ENCODE data around the gene TSEN34. TPM values are rescaled to one million over a fixed set of nuclear protein-coding genes. Genes with fewer than 3 reads are reported as not detected.

The TSEN34 gene
- total RNA-seq, 4 donors from 2014 or later = 80.5 to 118 (median 107) TPM

GRCh38 chr19:54188215-54188871 is 2.8 kb upstream of the TSEN34 start:
- 18 to 27% methylated on average over 12 of the region's 12 CpGs for WGBS, 2 donors
- DNase-seq (ENCODE audit: low spot score in 2 of 2) = no peak
- intact Hi-C loops (cut with DNase I; ENCODE audit: low total_unique reads) = no loop called here
- peak overlapping the region; percentile 74 for H3K4me3 ChIP-seq (ENCODE audit: low read depth, poor library complexity, severe bottlenecking)
- TF ChIP-seq, protein P1, sequence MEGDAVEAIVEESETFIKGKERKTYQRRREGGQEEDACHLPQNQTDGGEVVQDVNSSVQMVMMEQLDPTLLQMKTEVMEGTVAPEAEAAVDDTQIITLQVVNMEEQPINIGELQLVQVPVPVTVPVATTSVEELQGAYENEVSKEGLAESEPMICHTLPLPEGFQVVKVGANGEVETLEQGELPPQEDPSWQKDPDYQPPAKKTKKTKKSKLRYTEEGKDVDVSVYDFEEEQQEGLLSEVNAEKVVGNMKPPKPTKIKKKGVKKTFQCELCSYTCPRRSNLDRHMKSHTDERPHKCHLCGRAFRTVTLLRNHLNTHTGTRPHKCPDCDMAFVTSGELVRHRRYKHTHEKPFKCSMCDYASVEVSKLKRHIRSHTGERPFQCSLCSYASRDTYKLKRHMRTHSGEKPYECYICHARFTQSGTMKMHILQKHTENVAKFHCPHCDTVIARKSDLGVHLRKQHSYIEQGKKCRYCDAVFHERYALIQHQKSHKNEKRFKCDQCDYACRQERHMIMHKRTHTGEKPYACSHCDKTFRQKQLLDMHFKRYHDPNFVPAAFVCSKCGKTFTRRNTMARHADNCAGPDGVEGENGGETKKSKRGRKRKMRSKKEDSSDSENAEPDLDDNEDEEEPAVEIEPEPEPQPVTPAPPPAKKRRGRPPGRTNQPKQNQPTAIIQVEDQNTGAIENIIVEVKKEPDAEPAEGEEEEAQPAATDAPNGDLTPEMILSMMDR (IDR thresholded peaks at IDR 0.05) = no peak
- no peak for TF ChIP-seq POLR2A (IDR thresholded peaks at IDR 0.05)

DNA sequence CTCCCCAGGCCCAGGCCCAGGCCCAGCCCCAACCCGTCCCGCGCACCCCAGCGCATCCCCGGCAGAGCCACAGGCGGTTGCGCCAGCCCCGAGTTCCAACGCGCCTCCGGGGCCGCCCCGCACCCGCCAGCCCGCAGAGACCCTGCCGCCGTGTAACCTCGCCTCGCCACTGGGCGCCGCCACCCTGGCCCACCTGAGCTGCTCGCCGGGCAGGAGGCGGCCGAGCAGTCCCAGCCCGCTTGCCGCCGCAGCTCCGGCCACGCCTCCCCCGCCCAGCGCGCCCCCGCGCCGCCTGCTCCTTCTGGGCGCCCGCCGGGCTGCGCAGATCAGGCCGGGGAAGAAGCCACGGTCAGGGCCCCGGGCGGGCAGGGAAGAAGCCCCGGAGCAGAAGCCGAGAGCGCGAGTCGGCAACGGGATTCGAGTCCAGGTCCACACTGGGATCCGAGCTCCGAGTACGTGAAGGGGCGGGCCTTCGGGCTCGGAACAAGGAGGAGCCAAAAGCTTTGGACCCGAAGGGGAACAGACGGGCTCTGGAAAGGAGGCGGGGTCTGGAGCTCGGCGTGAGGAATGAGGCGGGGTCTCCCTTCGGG is 1.9 kb upstream of the TSEN34 start, which contains the start of gene MBOAT7:
Gene MBOAT7, minus strand, starts transcription at position 436 of the 590 bp plus-strand sequence. CDS start 1,072 bp downstream, outside the sequence.
- intact Hi-C loops (cut with DNase I; ENCODE audit: low total_unique reads) = no loop called here
- TF ChIP-seq, protein P1 (IDR thresholded peaks at IDR 0.05) = no peak
- no peak for TF ChIP-seq POLR2A (IDR thresholded peaks at IDR 0.05)
- no peak for DNase-seq (ENCODE audit: low spot score in 2 of 2)
- H3K4me3 ChIP-seq (ENCODE audit: low read depth, poor library complexity, severe bottlenecking) = peak within 1 kb of the TSS; percentile 74
- WGBS, 2 donors = 0 to 1% methylated on average over 23 to 28 of the region's 64 CpGs

DNA sequence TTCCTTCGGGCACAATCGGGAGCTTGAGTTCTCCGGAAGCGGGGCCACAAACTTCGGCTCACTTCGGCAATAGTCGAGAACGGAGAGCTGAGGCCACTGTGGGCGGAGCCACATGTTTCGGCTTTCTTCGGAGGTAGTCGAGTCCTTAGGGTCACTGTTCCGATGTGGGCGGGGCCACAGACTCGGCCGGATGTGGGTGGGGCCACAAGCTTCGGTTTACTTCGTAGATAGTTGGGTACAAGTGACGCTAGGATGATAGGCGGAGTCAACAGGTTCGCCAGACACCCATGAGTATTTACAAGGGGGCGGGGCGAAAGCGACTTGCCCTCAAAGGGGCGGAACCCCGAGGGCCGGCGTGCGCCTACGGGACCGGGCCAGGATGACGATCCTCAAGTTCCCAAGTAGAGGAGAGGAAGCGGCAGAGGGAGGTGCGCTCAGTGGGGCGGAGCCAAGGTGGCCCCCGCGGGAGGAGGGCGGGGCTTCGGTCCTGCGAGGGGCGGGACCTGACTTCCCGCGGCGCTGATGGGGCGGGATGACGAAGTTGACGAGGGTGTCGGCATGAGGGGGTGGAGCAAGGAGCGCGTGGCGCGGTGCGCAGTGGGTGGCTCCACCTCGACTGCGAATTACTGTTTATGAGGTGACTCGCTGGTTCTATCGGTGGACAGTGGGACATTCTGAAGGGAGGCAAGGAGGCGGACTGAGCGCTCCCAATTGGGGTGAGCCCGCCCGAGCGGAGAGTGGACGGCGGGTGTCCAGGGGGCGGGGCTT is 1.2 kb upstream of the TSEN34 start:
- no peak overlapping the region for H3K4me3 ChIP-seq (ENCODE audit: low read depth, poor library complexity, severe bottlenecking)
- DNase-seq (ENCODE audit: low spot score in 2 of 2) = peak; percentile 100
- 0% methylated on average over 45 to 59 of the region's 65 CpGs for WGBS, 2 donors
- TF ChIP-seq, protein P1 (IDR thresholded peaks at IDR 0.05) = no peak
- peak in 1 of 2 donors; percentile 60 for TF ChIP-seq POLR2A (IDR thresholded peaks at IDR 0.05)
- intact Hi-C loops (cut with DNase I; ENCODE audit: low total_unique reads) = no loop called here

GRCh38 chr19:54190503-54191010 is 551 bp upstream of the TSEN34 start:
- peak overlapping the region; percentile 75 for H3K4me3 ChIP-seq (ENCODE audit: low read depth, poor library complexity, severe bottlenecking)
- WGBS, 2 donors = 0 to 1% methylated on average over 31 to 42 of the region's 56 CpGs
- no peak for TF ChIP-seq POLR2A (IDR thresholded peaks at IDR 0.05)
- TF ChIP-seq, protein P1 (IDR thresholded peaks at IDR 0.05) = no peak
- intact Hi-C loops (cut with DNase I; ENCODE audit: low total_unique reads) = no loop called here
- DNase-seq (ENCODE audit: low spot score in 2 of 2) = peak; percentile 99 to 100

DNA sequence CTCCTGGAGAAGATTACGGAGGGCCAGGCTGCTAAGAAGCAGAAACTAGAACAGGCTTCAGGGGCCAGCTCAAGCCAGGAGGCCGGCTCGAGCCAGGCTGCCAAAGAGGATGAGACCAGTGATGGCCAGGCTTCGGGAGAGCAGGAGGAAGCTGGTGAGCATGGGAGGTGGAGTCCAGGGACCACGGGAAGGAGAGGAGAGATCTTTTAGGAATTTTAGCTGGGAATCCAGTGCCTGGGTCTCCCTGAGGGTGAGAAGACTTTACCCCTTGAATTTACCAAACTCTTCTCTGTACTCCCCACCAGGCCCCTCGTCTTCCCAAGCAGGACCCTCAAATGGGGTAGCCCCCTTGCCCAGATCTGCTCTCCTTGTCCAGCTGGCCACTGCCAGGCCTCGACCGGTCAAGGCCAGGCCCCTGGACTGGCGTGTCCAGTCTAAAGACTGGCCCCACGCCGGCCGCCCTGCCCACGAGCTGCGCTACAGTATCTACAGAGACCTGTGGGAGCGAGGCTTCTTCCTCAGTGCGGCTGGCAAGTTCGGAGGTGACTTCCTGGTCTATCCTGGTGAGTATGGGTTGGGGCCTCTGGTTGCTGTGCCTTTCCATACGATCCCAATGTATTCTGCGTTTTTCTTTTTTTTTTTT is 824 bp downstream of the TSEN34 start:
- TF ChIP-seq, protein P1 (IDR thresholded peaks at IDR 0.05) = no peak
- no peak for TF ChIP-seq POLR2A (IDR thresholded peaks at IDR 0.05)
- peak overlapping the region; percentile 75 for H3K4me3 ChIP-seq (ENCODE audit: low read depth, poor library complexity, severe bottlenecking)
- DNase-seq (ENCODE audit: low spot score in 2 of 2) = no peak
- intact Hi-C loops (cut with DNase I; ENCODE audit: low total_unique reads) = no loop called here
- WGBS, 2 donors = 56 to 67% methylated on average over 19 of the region's 19 CpGs

Data from lower leg skin (tissue), 4 donors.